Panc1 (cell line): ENCODE results near the gene P3H3.

Experiments
- CTCF ChIP-seq: fragments of 450-650 bp; IDR thresholded peaks from 2 replicates; pipeline ENCODE4 v1.5.1; 2017; ENCODE audit warnings: mild to moderate bottlenecking
- POLR2AphosphoS5 ChIP-seq: IDR thresholded peaks from 2 replicates; pipeline ENCODE4 v1.6.1; 2012; ENCODE audit warnings: mild to moderate bottlenecking, low read depth, low read length, moderate library complexity

DNA sequence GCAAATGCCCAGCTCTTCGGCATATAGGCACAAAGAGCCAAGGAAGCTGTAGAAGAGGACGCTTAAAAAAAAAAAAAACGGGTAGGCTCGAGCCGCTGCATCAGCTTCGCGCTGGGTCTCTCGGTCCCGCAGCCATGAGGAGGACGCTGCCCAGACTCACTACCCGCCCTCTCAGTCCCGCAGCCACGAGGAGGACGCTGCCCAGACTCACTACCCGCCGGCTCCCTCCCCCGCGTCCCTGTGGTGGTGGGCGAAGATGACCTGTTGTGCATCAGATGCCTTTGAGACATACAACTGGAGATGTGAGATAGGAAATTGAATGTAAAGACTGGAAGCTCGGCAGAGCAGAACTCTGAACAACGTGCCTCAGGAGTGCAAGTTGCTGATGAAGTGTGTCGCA lies 56.3 kb downstream of the P3H3 start:
- no peak for TF ChIP-seq CTCF
- no peak for TF ChIP-seq POLR2AphosphoS5
